A673 (cell line): Measurements from ENCODE around the gene GRIN2A. TPM values are rescaled to one million over a fixed set of nuclear protein-coding genes. Genes with fewer than 3 reads are reported as not detected.

Experiments used
- BruUV-seq: library from RNA; stranded (reverse); fragments of 400-500 nt; replicated peaks from 2 replicates; lab custom pipeline; 2021; lab: Mats Ljungman, UMichigan
- CTCF ChIA-PET: fragments of 300-600 bp; sonication (Branson Sonifier 250); formaldehyde crosslinking; loops from one replicate; lab custom pipeline; 2022; ENCODE audit warnings: antibody characterized with exemption; lab: Charles Lee
- POLR2A ChIA-PET: fragments of 300-600 bp; sonication (Branson Sonifier 250); formaldehyde crosslinking; loops from one replicate; lab custom pipeline; 2022; ENCODE audit warnings: antibody characterized with exemption; ENCODE audit not compliant: low non-redundant PET; lab: Charles Lee
- DNase-seq: peaks from one replicate; pipeline ENCODE4 v3.0.0-alpha.2; 2015; ENCODE audit warnings: low spot score
- H3K27ac ChIP-seq: fragments of 200-600 bp; sonication (generic); 2 replicates; pipeline ENCODE4 v1.5.1; 2016; ENCODE audit warnings: mixed run types, low read depth, mild to moderate bottlenecking, mixed read lengths, antibody characterized with exemption, low read length; ENCODE audit not compliant: poor library complexity, severe bottlenecking
- H3K27me3 ChIP-seq: fragments of 200-600 bp; sonication (generic); replicated peaks from 2 replicates; pipeline ENCODE4 v1.6.1; 2017; ENCODE audit warnings: mixed run types, low read depth, mild to moderate bottlenecking, mixed read lengths, antibody characterized with exemption, low read length; ENCODE audit not compliant: insufficient read depth, poor library complexity
- H3K36me3 ChIP-seq: fragments of 200-600 bp; sonication (generic); 2 replicates; pipeline ENCODE4 v1.6.1; 2016; ENCODE audit warnings: mixed run types, mild to moderate bottlenecking, mixed read lengths, antibody characterized with exemption, low read length; ENCODE audit not compliant: insufficient read depth, poor library complexity, severe bottlenecking
- H3K4me1 ChIP-seq: fragments of 200-600 bp; sonication (generic); 2 replicates; pipeline ENCODE4 v1.6.1; 2017; ENCODE audit warnings: mixed run types, mild to moderate bottlenecking, mixed read lengths, antibody characterized with exemption, low read length; ENCODE audit not compliant: insufficient read depth, poor library complexity, severe bottlenecking
- H3K4me3 ChIP-seq: fragments of 200-600 bp; sonication (generic); 2 replicates; pipeline ENCODE4 v1.5.1; 2016; ENCODE audit warnings: low read depth, mixed run types, mild to moderate bottlenecking, mixed read lengths, low read length; ENCODE audit not compliant: poor library complexity, severe bottlenecking
- H3K9me3 ChIP-seq: fragments of 200-600 bp; sonication (generic); 2 replicates; pipeline ENCODE4 v1.6.1; 2016; ENCODE audit warnings: mixed run types, low read depth, mild to moderate bottlenecking, mixed read lengths, antibody characterized with exemption, low read length; ENCODE audit not compliant: poor library complexity, severe bottlenecking
- EZH2 ChIP-seq: fragments of 200-600 bp; sonication (generic); IDR thresholded peaks from 2 replicates; pipeline ENCODE4 v1.6.1; 2017; ENCODE audit warnings: borderline replicate concordance, low read depth, mild to moderate bottlenecking, mixed read lengths, antibody characterized with exemption, low read length; ENCODE audit not compliant: poor library complexity, severe bottlenecking
- intact Hi-C: fragments of 100-400 bp; cut with micrococcal nuclease; formaldehyde crosslinking; loops from one replicate; pipeline ENCODE4 v1.10.0; 2022; ENCODE audit not compliant: unreplicated experiment
- total RNA-seq: library from RNA; stranded (reverse); gene quantifications from 2 replicates; pipeline ENCODE4 v1.2.3, GENCODE V29; 2021
- TF ChIP-seq, protein P1 (sequence below): fragments of 300-800, 200-600 bp; sonication (generic); conservative IDR thresholded peaks from 2 replicates; pipeline ENCODE4 v1.5.1; 2017; ENCODE audit warnings: low read depth, mild to moderate bottlenecking, antibody characterized with exemption, low read length, moderate library complexity, mixed read lengths

GRIN2A gene
- total RNA-seq, 1 experiment from 2014 or later = 1.2 TPM

DNA sequence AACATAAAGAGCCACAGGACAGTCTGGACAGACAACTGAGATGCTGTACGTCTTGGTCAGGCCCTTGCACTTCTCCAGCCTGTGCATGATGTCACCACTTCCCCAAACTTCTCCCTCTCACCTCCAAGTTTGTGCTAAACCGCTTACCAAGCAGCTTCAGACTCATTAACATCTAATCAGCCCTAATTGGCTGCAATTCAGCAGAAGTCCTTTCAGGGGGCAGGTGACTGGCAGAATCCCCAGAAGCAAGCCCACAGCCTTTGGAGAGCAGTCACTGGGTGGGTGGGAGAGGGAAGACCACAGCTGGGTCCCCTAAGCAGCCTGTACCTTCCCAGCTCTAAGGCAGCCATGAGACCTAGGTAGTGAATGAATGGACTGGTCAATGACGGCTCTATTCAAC, 161.4 kb downstream of the GRIN2A start:
- ChIA-PET CTCF (no interaction called here), POLR2A (no interaction called here)
- no TSS peak for BruUV-seq
- DNase-seq = no peak
- Histone ChIP-seq H3K27ac (no peak overlapping the region), H3K36me3 (no peaks in the 10 kb centered on the region), H3K4me1 (no peaks in the 10 kb centered on the region), H3K27me3 (no peaks in the 10 kb centered on the region), H3K4me3 (no peak overlapping the region), H3K9me3 (no peaks in the 10 kb centered on the region)
- intact Hi-C loops = no loop called here
- TF ChIP-seq, protein P1, sequence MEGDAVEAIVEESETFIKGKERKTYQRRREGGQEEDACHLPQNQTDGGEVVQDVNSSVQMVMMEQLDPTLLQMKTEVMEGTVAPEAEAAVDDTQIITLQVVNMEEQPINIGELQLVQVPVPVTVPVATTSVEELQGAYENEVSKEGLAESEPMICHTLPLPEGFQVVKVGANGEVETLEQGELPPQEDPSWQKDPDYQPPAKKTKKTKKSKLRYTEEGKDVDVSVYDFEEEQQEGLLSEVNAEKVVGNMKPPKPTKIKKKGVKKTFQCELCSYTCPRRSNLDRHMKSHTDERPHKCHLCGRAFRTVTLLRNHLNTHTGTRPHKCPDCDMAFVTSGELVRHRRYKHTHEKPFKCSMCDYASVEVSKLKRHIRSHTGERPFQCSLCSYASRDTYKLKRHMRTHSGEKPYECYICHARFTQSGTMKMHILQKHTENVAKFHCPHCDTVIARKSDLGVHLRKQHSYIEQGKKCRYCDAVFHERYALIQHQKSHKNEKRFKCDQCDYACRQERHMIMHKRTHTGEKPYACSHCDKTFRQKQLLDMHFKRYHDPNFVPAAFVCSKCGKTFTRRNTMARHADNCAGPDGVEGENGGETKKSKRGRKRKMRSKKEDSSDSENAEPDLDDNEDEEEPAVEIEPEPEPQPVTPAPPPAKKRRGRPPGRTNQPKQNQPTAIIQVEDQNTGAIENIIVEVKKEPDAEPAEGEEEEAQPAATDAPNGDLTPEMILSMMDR = no peak
- TF ChIP-seq EZH2 = no peak

DNA sequence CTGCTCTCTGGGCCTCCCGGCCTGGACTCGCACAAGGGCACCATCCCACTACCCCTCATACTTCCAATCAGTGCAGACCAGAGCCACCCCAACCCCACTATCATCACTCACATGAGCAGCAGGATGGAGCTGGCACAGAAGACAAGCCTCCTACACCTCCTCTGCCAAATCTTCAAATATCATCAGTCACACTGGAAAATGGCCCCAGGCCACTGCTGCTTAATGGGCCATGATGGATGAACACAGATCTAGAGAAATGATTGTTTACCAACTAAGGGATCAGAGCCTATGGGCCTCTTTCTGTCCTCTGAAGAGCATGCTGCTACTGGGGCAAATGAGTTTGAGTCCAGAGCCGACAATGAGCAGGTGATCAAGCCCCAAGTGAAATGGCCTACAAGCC, 165.5 kb downstream of the GRIN2A start:
- H3K27me3 ChIP-seq = no peaks in the 10 kb centered on the region
- H3K4me1 ChIP-seq = no peaks in the 10 kb centered on the region
- H3K27ac ChIP-seq = no peak overlapping the region
- intact Hi-C loops = no loop called here
- ChIA-PET POLR2A (no interaction called here), CTCF (no interaction called here)
- H3K4me3 ChIP-seq = no peak overlapping the region
- no peak for DNase-seq
- no TSS peak for BruUV-seq
- H3K9me3 ChIP-seq = no peaks in the 10 kb centered on the region
- TF ChIP-seq, protein P1 = no peak
- TF ChIP-seq EZH2 = no peak
- H3K36me3 ChIP-seq = no peaks in the 10 kb centered on the region

DNA sequence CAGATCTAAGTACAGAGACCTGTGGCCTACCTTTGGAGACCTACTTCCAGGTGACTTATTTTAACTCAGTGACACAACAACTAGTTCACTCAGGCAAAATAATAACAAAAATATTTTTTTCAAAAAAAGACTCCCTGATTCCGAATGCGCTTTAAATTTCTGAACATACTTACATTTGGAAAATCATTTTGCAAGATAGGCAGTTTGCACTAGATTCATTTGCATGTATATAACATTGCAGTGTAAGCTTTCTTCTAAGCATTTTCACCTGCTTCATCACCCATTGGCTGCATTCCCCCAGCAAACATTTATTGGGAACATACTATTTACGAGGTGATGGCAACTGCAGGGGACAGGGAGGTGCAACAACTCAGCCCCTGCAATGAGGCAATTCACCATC, 166.8 kb downstream of the GRIN2A start:
- BruUV-seq = no TSS peak
- DNase-seq = no peak
- Histone ChIP-seq H3K27me3 (no peaks in the 10 kb centered on the region), H3K4me3 (no peak overlapping the region), H3K4me1 (no peaks in the 10 kb centered on the region), H3K9me3 (no peaks in the 10 kb centered on the region), H3K36me3 (no peaks in the 10 kb centered on the region), H3K27ac (no peak overlapping the region)
- ChIA-PET POLR2A (no interaction called here), CTCF (no interaction called here)
- TF ChIP-seq, protein P1 = no peak
- intact Hi-C loops = no loop called here
